H1 (cell line): ENCODE measurements around the gene TP53I13. TPM values are rescaled to one million over a fixed set of nuclear protein-coding genes. Genes with fewer than 3 reads are reported as not detected.

ENCODE experiments used
- TAF7 ChIP-seq: optimal IDR thresholded peaks from 2 replicates; pipeline ENCODE3; 2011; ENCODE audit warnings: low read depth, mild to moderate bottlenecking, inconsistent platforms, low read length, moderate library complexity, borderline replicate concordance
- polyA plus RNA-seq, 7 experiments: library from polyadenylated mRNA; depleted of rRNA in 3 of 7; stranded (reverse) in 5 of 7; unstranded in 2 of 7; fragments of >200 nt in 5 of 7; fragments of 200-250 nt in 2 of 7; gene quantifications; 1 replicate in 5 of 7; 2 replicates in 1 of 7; 4 replicates in 1 of 7; pipeline versions ENCODE4 v1.2.1 to v1.2.3, GENCODE V29; 2011 to 2013; ENCODE audit warnings: missing spikeins in 2 of 7, mixed read lengths in 2 of 7
- total RNA-seq: library from RNA; stranded (reverse); fragmentation: NEBNext Ultra II Directional; extraction: Animal tissue kit (Norgen Biotek cat#: 25700); gene quantifications from 2 replicates; pipeline ENCODE4 v1.2.1, GENCODE V29; 2021

TP53I13 gene
- total and polyA plus RNA-seq, 2 of the 8 experiments (the other 6 are each of a cell fraction or from before 2014, with no cell fraction given): 22.4 to 35.7 TPM

DNA sequence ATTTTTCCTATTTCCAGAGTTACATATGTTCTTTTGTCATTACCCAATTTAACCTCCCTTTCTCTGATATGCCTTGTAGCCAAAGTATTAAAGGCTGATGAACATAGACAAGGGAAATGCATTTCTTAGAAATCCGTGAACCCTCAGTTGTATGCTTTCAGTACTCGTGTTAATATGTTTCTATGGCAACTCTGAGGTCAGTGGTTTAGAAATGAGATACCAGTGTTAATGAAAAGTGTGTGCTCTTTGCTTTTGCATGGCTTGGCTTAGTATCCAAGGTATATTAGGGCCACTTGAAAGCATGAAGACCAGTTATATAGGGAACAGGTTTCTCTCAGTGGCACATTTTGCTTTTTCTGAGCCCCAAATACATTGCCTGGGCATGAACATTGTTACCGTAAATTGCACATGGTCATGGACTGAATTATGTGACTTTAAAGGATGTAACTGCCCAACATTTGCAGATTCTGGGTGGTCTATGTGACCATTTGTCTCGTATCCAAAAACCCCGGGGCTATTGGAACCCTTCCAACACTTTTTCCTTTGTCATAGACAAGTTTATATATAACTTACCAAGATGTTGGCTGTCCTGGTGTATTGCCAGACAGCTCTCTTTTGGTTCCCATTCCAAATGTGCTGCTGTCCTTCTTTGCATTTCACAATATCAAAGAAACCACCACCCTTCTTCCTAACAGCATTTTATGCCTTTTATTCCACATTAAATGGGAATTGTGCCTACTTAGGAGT lies 19.2 kb upstream of the TP53I13 start (continued):
- no peak for TF ChIP-seq TAF7
- TF ChIP-seq, all 59 proteins: peak for 0
